Left colon (tissue), 2 donors: Measurements from ENCODE around the gene FRMD4A. TPM values are rescaled to one million over a fixed set of nuclear protein-coding genes. Genes with fewer than 3 reads are reported as not detected.

Experiments used
- ATAC-seq: fragments of 200-7000 bp; cut with Tn5 transposase; one replicate; pipeline ENCODE4 v1.9.1; 2020; ENCODE audit warnings: mild to moderate bottlenecking, moderate library complexity
- DNase-seq, 2 donors: peaks; one replicate each; pipeline ENCODE4 v3.0.0-alpha.2; 2020
- intact Hi-C, 2 donors: fragments of 100-400 bp; cut with DNase I in 1 of 2; cut with micrococcal nuclease in 1 of 2; formaldehyde crosslinking; loops; one replicate each; pipeline versions ENCODE4 v1.11.2 to v1.14.0; 2022; cut with DNase I, micrococcal nuclease
- total RNA-seq, 2 donors: library from RNA; stranded (reverse); fragmentation: NEBNext Ultra II Directional; extraction: Animal tissue kit (Norgen Biotek cat#: 25700); gene quantifications; one replicate each; pipeline ENCODE4 v1.2.1, GENCODE V29; 2021
- donor health status: DM: no; HTN: no; CAD: no.
- donor health status: DM: yes; HTN: yes; CAD: no.

Gene FRMD4A
- total RNA-seq, 2 donors from 2014 or later = 5.1 to 11.2 TPM

GRCh38 chr10:13758756-13759155, 572.0 kb downstream of the FRMD4A start:
- DNase-seq (no peak), ATAC-seq (no peak)
- intact Hi-C loops = no loop called here

- ATAC-seq = no peak
Measured at GRCh38 chr10:13758312-13758711, 572.4 kb downstream of the FRMD4A start.

GRCh38 chr10:13754277-13754676, 576.4 kb downstream of the FRMD4A start:
- DNase-seq = no peak
- ATAC-seq = no peak
- intact Hi-C loops = no loop called here

More at GRCh38 chr10:13758312-13758711, 572.4 kb downstream of the FRMD4A start:
- intact Hi-C loops = no loop called here
- no peak for DNase-seq

GRCh38 chr10:13751191-13751764, 579.4 kb downstream of the FRMD4A start:
- ATAC-seq = no peak
- no peak for DNase-seq
- intact Hi-C loops = no loop called here

- ATAC-seq (no peak), DNase-seq (no peak)
- intact Hi-C loops = no loop called here
Measured at GRCh38 chr10:13750299-13751190, 580.2 kb downstream of the FRMD4A start.

- intact Hi-C loops = no loop called here
- DNase-seq = no peak
- ATAC-seq = no peak
Measured at GRCh38 chr10:13745271-13745670, 585.5 kb downstream of the FRMD4A start.

GRCh38 chr10:13743963-13744362, 586.8 kb downstream of the FRMD4A start:
- ATAC-seq (no peak), DNase-seq (no peak)
- intact Hi-C loops = no loop called here

- ATAC-seq = no peak
- intact Hi-C loops = no loop called here
Measured at GRCh38 chr10:13743101-13743693, 587.5 kb downstream of the FRMD4A start.

GRCh38 chr10:13741438-13741837, 589.3 kb downstream of the FRMD4A start:
- intact Hi-C loops = no loop called here
- no peak for DNase-seq
- ATAC-seq = no peak

More at GRCh38 chr10:13743101-13743693, 587.5 kb downstream of the FRMD4A start:
- DNase-seq = no peak

GRCh38 chr10:13740461-13740860, 590.3 kb downstream of the FRMD4A start:
- DNase-seq (no peak), ATAC-seq (no peak)
- intact Hi-C loops = no loop called here

GRCh38 chr10:13739183-13739582, 591.5 kb downstream of the FRMD4A start:
- ATAC-seq (no peak), DNase-seq (no peak)
- intact Hi-C loops = no loop called here

- intact Hi-C loops = no loop called here
- no peak for DNase-seq
- ATAC-seq = no peak
Measured at GRCh38 chr10:13736506-13736905, 594.2 kb downstream of the FRMD4A start.

- no peak for DNase-seq
- intact Hi-C loops = no loop called here
- ATAC-seq = no peak
Measured at GRCh38 chr10:13734151-13734550, 596.6 kb downstream of the FRMD4A start.

- no peak for DNase-seq
- no peak for ATAC-seq
- intact Hi-C loops = no loop called here
Measured at GRCh38 chr10:13733071-13733470, 597.7 kb downstream of the FRMD4A start.

- no peak for DNase-seq
- intact Hi-C loops = no loop called here
Measured at GRCh38 chr10:13732465-13732881, 598.3 kb downstream of the FRMD4A start.

GRCh38 chr10:13731799-13732198, 598.9 kb downstream of the FRMD4A start:
- intact Hi-C loops = no loop called here
- ATAC-seq (no peak), DNase-seq (no peak)

More at GRCh38 chr10:13732465-13732881, 598.3 kb downstream of the FRMD4A start:
- no peak for ATAC-seq

- no peak for ATAC-seq
- intact Hi-C loops = no loop called here
- no peak for DNase-seq
Measured at GRCh38 chr10:13730956-13731355, 599.8 kb downstream of the FRMD4A start.

- DNase-seq (no peak), ATAC-seq (no peak)
- intact Hi-C loops = no loop called here
Measured at GRCh38 chr10:13730306-13730652, 600.4 kb downstream of the FRMD4A start.

- intact Hi-C loops = no loop called here
- ATAC-seq = no peak
Measured at GRCh38 chr10:13729586-13730305, 601.0 kb downstream of the FRMD4A start.

More at GRCh38 chr10:13729586-13730305, 601.0 kb downstream of the FRMD4A start:
- no peak for DNase-seq
